WTC11 (cell line): ENCODE measurements around the gene ASB5. TPM values are rescaled to one million over a fixed set of nuclear protein-coding genes. Genes with fewer than 3 reads are reported as not detected.

Experiments used
- ATAC-seq: fragments of 200-7000 bp; cut with Tn5 transposase; 2 replicates; pipeline ENCODE4 v1.10.0; 2021; ENCODE audit warnings: mild to moderate bottlenecking, moderate library complexity
- CTCF ChIA-PET: fragments of 300-600 bp; sonication (Branson Sonifier 250); formaldehyde crosslinking; loops from one replicate; lab custom pipeline; 2021; ENCODE audit warnings: antibody characterized with exemption; lab: Charles Lee
- POLR2A ChIA-PET: fragments of 350-600 bp; sonication (Branson Sonifier 250); formaldehyde crosslinking; loops from one replicate; lab custom pipeline; 2021; ENCODE audit warnings: antibody characterized with exemption; lab: Charles Lee
- DNase-seq: peaks from one replicate; pipeline ENCODE4 v3.0.0; 2021; ENCODE audit warnings: low spot score
- H3K27ac Mint-ChIP-seq: 2 replicates; pipeline ENCODE4 v1.8.0; 2021; ENCODE audit warnings: mixed read lengths
- H3K27me3 Mint-ChIP-seq: 2 replicates; pipeline ENCODE4 v1.8.0; 2021; ENCODE audit warnings: low read depth, mild to moderate bottlenecking, moderate library complexity, mixed read lengths
- H3K36me3 Mint-ChIP-seq: 2 replicates; pipeline ENCODE4 v1.8.0; 2021; ENCODE audit warnings: mixed read lengths
- H3K4me1 Mint-ChIP-seq: 2 replicates; pipeline ENCODE4 v1.8.0; 2022; ENCODE audit warnings: mixed read lengths
- H3K4me3 Mint-ChIP-seq: 2 replicates; pipeline ENCODE4 v1.8.0; 2021; ENCODE audit warnings: mild to moderate bottlenecking, moderate library complexity, mixed read lengths
- H3K9me3 Mint-ChIP-seq: 2 replicates; pipeline ENCODE4 v1.8.0; 2021; ENCODE audit warnings: mixed read lengths
- ATF2 ChIP-seq: sonication (generic); formaldehyde crosslinking; IDR thresholded peaks from 2 replicates; pipeline ENCODE4 v1.8.1; 2022; ENCODE audit warnings: low read depth, missing genetic modification reagents, borderline replicate concordance
- ATF3 ChIP-seq: sonication (generic); formaldehyde crosslinking; conservative IDR thresholded peaks from 2 replicates; pipeline ENCODE4 v1.8.1; 2022; ENCODE audit warnings: mild to moderate bottlenecking, missing genetic modification reagents
- E2F4 ChIP-seq: sonication (generic); formaldehyde crosslinking; IDR thresholded peaks from 2 replicates; pipeline ENCODE4 v1.8.1; 2022; ENCODE audit warnings: low read depth, mild to moderate bottlenecking, moderate library complexity, missing genetic modification reagents, borderline replicate concordance
- ETV6 ChIP-seq: sonication (generic); formaldehyde crosslinking; IDR thresholded peaks from 2 replicates; pipeline ENCODE4 v1.8.1; 2022; ENCODE audit warnings: mild to moderate bottlenecking, missing genetic modification reagents
- FOXP1 ChIP-seq: sonication (generic); formaldehyde crosslinking; IDR thresholded peaks from 2 replicates; pipeline ENCODE4 v1.8.0; 2022; ENCODE audit warnings: missing genetic modification reagents, mild to moderate bottlenecking, moderate library complexity, borderline replicate concordance
- GABPB1 ChIP-seq: sonication (generic); formaldehyde crosslinking; IDR thresholded peaks from 2 replicates; pipeline ENCODE4 v1.8.1; 2023; ENCODE audit warnings: mild to moderate bottlenecking, missing genetic modification reagents
- GTF2I ChIP-seq: fragments of 250-450 bp; sonication (Bioruptor Pico); conservative IDR thresholded peaks from 2 replicates; pipeline ENCODE4 v1.4.0; 2021; ENCODE audit warnings: mild to moderate bottlenecking
- IRF2 ChIP-seq: sonication (generic); formaldehyde crosslinking; IDR thresholded peaks from 2 replicates; pipeline ENCODE4 v1.8.0; 2022; ENCODE audit warnings: low read depth, missing genetic modification reagents, borderline replicate concordance
- JAZF1 ChIP-seq: fragments of 250-450 bp; sonication (Bioruptor Pico); IDR thresholded peaks from 2 replicates; pipeline ENCODE4 v1.9.0; 2021; ENCODE audit warnings: moderate library complexity, mild to moderate bottlenecking, inconsistent platforms
- NFATC4 ChIP-seq: fragments of 250-450 bp; sonication (Bioruptor Pico); IDR thresholded peaks from 2 replicates; pipeline ENCODE4 v1.9.0; 2021; ENCODE audit warnings: mild to moderate bottlenecking
- NR2C2 ChIP-seq: sonication (generic); formaldehyde crosslinking; IDR thresholded peaks from 2 replicates; pipeline ENCODE4 v1.8.0; 2022; ENCODE audit warnings: mild to moderate bottlenecking, missing genetic modification reagents
- TP53 ChIP-seq: sonication (generic); formaldehyde crosslinking; IDR thresholded peaks from 2 replicates; pipeline ENCODE4 v1.8.1; 2023; ENCODE audit warnings: mild to moderate bottlenecking, missing genetic modification reagents
- ZBTB43 ChIP-seq: sonication (generic); formaldehyde crosslinking; IDR thresholded peaks from 2 replicates; pipeline ENCODE4 v1.8.1; 2023; ENCODE audit warnings: mild to moderate bottlenecking, missing genetic modification reagents
- ZNF396 ChIP-seq: fragments of 250-450 bp; sonication (Bioruptor Pico); IDR thresholded peaks from 2 replicates; pipeline ENCODE4 v1.8.0; 2021; ENCODE audit warnings: mild to moderate bottlenecking, moderate library complexity, borderline replicate concordance
- ZNF423 ChIP-seq: fragments of 250-450 bp; sonication (Bioruptor Pico); IDR thresholded peaks from 2 replicates; pipeline ENCODE4 v2.1.2; 2022; ENCODE audit warnings: mild to moderate bottlenecking, moderate library complexity
- total RNA-seq: library from RNA; stranded (reverse); gene quantifications from 3 replicates; pipeline ENCODE4 v1.2.3, GENCODE V29; 2021
- TF ChIP-seq, protein P1 (sequence below): sonication (generic); formaldehyde crosslinking; IDR thresholded peaks from 2 replicates; pipeline ENCODE4 v1.8.0; 2023; ENCODE audit warnings: mild to moderate bottlenecking, missing genetic modification reagents
- TF ChIP-seq, protein P2 (sequence below): sonication (generic); formaldehyde crosslinking; IDR thresholded peaks from 2 replicates; pipeline ENCODE4 v1.8.0; 2023; ENCODE audit warnings: missing genetic modification reagents
- TF ChIP-seq, protein P3 (sequence below): sonication (generic); formaldehyde crosslinking; IDR thresholded peaks from 2 replicates; pipeline ENCODE4 v1.8.0; 2022; ENCODE audit warnings: mild to moderate bottlenecking, missing genetic modification reagents
- TF ChIP-seq, protein P4 (sequence below): fragments of 250-450 bp; sonication (Bioruptor Pico); IDR thresholded peaks from 2 replicates; pipeline ENCODE4 v1.9.0; 2021; ENCODE audit warnings: mild to moderate bottlenecking
- TF ChIP-seq, protein P5 (sequence below): sonication (generic); formaldehyde crosslinking; IDR thresholded peaks from 2 replicates; pipeline ENCODE4 v1.8.0; 2022; ENCODE audit warnings: missing genetic modification reagents
- TF ChIP-seq, protein P6 (sequence below): fragments of 250-450 bp; sonication (Bioruptor Pico); IDR thresholded peaks from 2 replicates; pipeline ENCODE4 v1.9.0; 2021; ENCODE audit warnings: moderate library complexity, mild to moderate bottlenecking, inconsistent platforms, borderline replicate concordance

Gene ASB5
- total RNA-seq, 1 experiment from 2014 or later: not detected

DNA sequence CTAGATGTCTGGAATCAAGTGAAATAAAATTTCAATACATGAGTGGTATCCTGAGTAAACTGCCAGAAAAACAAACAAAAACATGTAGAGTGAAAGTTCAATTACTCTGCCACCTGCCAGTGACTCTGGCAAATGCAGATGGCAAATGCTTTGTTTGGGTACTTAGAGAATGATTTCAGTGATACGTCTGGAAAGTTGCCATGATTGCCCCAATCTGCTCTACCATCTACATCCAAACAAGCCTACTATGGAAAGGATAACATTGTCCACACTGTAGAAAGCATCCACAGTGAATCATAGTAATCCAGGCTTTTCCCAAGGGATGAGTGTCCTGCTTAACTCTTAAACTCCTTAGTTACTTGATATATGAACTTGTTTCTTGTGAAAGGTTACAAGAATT, 77.0 kb downstream of the ASB5 start (continued):
- TF ChIP-seq, protein P1, sequence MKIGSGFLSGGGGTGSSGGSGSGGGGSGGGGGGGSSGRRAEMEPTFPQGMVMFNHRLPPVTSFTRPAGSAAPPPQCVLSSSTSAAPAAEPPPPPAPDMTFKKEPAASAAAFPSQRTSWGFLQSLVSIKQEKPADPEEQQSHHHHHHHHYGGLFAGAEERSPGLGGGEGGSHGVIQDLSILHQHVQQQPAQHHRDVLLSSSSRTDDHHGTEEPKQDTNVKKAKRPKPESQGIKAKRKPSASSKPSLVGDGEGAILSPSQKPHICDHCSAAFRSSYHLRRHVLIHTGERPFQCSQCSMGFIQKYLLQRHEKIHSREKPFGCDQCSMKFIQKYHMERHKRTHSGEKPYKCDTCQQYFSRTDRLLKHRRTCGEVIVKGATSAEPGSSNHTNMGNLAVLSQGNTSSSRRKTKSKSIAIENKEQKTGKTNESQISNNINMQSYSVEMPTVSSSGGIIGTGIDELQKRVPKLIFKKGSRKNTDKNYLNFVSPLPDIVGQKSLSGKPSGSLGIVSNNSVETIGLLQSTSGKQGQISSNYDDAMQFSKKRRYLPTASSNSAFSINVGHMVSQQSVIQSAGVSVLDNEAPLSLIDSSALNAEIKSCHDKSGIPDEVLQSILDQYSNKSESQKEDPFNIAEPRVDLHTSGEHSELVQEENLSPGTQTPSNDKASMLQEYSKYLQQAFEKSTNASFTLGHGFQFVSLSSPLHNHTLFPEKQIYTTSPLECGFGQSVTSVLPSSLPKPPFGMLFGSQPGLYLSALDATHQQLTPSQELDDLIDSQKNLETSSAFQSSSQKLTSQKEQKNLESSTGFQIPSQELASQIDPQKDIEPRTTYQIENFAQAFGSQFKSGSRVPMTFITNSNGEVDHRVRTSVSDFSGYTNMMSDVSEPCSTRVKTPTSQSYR (CRISPR knock-in tag): no peak
- no peak for TF ChIP-seq NR2C2 (CRISPR knock-in tag)
- no peak for TF ChIP-seq ZBTB43
- no peak for TF ChIP-seq ATF3
- TF ChIP-seq E2F4: no peak
- no peak for TF ChIP-seq JAZF1 (CRISPR knock-in tag)
- no peak for TF ChIP-seq GTF2I (CRISPR knock-in tag)
- TF ChIP-seq ZNF396 (CRISPR knock-in tag): no peak
- TF ChIP-seq ATF2 (CRISPR knock-in tag): no peak
- TF ChIP-seq, protein P2, sequence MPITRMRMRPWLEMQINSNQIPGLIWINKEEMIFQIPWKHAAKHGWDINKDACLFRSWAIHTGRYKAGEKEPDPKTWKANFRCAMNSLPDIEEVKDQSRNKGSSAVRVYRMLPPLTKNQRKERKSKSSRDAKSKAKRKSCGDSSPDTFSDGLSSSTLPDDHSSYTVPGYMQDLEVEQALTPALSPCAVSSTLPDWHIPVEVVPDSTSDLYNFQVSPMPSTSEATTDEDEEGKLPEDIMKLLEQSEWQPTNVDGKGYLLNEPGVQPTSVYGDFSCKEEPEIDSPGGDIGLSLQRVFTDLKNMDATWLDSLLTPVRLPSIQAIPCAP: no peak
- TF ChIP-seq, protein P3, sequence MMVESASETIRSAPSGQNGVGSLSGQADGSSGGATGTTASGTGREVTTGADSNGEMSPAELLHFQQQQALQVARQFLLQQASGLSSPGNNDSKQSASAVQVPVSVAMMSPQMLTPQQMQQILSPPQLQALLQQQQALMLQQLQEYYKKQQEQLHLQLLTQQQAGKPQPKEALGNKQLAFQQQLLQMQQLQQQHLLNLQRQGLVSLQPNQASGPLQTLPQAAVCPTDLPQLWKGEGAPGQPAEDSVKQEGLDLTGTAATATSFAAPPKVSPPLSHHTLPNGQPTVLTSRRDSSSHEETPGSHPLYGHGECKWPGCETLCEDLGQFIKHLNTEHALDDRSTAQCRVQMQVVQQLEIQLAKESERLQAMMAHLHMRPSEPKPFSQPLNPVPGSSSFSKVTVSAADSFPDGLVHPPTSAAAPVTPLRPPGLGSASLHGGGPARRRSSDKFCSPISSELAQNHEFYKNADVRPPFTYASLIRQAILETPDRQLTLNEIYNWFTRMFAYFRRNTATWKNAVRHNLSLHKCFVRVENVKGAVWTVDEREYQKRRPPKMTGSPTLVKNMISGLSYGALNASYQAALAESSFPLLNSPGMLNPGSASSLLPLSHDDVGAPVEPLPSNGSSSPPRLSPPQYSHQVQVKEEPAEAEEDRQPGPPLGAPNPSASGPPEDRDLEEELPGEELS (CRISPR knock-in tag): no peak
- TF ChIP-seq ETV6: no peak

DNA sequence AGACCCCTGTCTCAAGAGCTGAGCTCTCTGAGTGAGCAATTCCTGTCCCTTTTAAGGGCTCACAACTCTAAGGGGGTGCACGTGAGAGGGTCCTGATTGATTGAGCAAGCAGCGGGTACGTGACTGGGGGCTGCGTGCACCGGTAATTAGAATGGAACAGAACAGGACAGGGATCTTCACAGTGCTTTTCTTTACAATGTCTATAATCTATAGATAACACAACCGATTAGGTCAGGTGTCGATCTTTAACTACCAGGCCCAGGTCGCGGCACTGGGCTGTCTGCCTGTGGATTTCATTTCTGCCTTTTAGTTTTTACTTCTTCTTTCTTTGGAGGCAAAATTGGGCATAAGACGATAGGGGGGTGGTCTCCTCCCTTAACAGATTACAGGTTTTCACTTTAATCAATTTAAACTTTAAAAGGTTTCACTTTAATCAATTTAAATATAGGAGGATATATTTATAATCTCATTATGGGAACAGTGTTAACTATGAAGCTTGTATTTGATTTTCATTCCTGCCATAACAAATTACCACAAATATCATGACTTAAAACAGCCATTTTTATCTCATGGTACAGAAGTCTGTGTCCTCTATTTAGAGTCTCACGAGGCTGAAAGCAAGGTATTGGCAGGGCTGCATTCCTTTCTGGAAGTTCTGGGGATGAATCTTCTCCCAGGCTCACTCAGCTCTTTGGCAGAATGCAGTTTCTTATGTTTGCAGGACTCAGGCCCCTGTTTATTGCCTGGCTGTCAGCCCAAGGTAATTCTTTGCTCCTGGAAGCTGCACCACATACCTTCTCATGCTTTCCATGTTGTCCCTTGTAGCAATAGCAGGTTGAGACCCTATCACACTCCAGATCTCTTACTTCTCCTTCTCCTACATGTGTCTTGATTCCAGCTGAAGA, 78.9 kb downstream of the ASB5 start:
- no peaks in the 10 kb centered on the region for H3K9me3 Mint-ChIP-seq
- POLR2A ChIA-PET: no interaction called here
- peaks cover 65% of the 10 kb centered on the region for H3K4me1 Mint-ChIP-seq
- H3K27ac Mint-ChIP-seq: peak overlapping the region; percentile 49; the same call in 1 of the 2 replicates
- H3K36me3 Mint-ChIP-seq: no peaks in the 10 kb centered on the region
- no peak for ATAC-seq
- no peak overlapping the region for H3K4me3 Mint-ChIP-seq
- CTCF ChIA-PET: no interaction called here
- H3K27me3 Mint-ChIP-seq: no peaks in the 10 kb centered on the region; the same call in 1 of the 2 replicates
- no peak for DNase-seq
- TF ChIP-seq GABPB1 (CRISPR knock-in tag) (no peak), TP53 (CRISPR knock-in tag) (no peak), FOXP1 (no peak), IRF2 (CRISPR knock-in tag) (no peak), NFATC4 (no peak), ZNF423 (CRISPR knock-in tag) (no peak)
- TF ChIP-seq, protein P4, sequence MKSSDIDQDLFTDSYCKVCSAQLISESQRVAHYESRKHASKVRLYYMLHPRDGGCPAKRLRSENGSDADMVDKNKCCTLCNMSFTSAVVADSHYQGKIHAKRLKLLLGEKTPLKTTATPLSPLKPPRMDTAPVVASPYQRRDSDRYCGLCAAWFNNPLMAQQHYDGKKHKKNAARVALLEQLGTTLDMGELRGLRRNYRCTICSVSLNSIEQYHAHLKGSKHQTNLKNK (CRISPR knock-in tag): no peak
- TF ChIP-seq, protein P5, sequence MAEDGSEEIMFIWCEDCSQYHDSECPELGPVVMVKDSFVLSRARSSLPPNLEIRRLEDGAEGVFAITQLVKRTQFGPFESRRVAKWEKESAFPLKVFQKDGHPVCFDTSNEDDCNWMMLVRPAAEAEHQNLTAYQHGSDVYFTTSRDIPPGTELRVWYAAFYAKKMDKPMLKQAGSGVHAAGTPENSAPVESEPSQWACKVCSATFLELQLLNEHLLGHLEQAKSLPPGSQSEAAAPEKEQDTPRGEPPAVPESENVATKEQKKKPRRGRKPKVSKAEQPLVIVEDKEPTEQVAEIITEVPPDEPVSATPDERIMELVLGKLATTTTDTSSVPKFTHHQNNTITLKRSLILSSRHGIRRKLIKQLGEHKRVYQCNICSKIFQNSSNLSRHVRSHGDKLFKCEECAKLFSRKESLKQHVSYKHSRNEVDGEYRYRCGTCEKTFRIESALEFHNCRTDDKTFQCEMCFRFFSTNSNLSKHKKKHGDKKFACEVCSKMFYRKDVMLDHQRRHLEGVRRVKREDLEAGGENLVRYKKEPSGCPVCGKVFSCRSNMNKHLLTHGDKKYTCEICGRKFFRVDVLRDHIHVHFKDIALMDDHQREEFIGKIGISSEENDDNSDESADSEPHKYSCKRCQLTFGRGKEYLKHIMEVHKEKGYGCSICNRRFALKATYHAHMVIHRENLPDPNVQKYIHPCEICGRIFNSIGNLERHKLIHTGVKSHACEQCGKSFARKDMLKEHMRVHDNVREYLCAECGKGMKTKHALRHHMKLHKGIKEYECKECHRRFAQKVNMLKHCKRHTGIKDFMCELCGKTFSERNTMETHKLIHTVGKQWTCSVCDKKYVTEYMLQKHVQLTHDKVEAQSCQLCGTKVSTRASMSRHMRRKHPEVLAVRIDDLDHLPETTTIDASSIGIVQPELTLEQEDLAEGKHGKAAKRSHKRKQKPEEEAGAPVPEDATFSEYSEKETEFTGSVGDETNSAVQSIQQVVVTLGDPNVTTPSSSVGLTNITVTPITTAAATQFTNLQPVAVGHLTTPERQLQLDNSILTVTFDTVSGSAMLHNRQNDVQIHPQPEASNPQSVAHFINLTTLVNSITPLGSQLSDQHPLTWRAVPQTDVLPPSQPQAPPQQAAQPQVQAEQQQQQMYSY (CRISPR knock-in tag): no peak
- TF ChIP-seq, protein P6, sequence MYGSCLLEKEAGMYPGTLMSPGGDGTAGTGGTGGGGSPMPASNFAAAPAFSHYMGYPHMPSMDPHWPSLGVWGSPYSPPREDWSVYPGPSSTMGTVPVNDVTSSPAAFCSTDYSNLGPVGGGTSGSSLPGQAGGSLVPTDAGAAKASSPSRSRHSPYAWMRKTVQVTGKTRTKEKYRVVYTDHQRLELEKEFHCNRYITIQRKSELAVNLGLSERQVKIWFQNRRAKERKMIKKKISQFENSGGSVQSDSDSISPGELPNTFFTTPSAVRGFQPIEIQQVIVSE: no peak
